Neural cell (in vitro differentiated cells): ENCODE measurements around the gene UVRAG.
"Not testable (repeated sequence)": the region's sequence is repeated elsewhere in the genome, so short reads cannot be mapped to it uniquely, and the experiment has no call there.

Source experiments
- CTCF ChIP-seq: fragments of 450-650 bp; IDR thresholded peaks from 2 replicates; pipeline ENCODE4 v1.5.1; 2014; ENCODE audit warnings: antibody characterized with exemption, mild to moderate bottlenecking, moderate library complexity; ENCODE audit not compliant: poor library complexity, severe bottlenecking
- EP300 ChIP-seq: fragments of 450-650 bp; conservative IDR thresholded peaks from 2 replicates; pipeline ENCODE4 v1.6.1; 2014; ENCODE audit warnings: antibody characterized with exemption, mild to moderate bottlenecking, moderate library complexity; ENCODE audit not compliant: poor library complexity, severe bottlenecking
- EZH2 ChIP-seq: fragments of 200-600, 300-800 bp; shearing (Covaris generic), sonication (generic); IDR thresholded peaks from 2 replicates; pipeline ENCODE4 v1.6.1; 2014; ENCODE audit warnings: antibody characterized with exemption, low read length, borderline replicate concordance, mild to moderate bottlenecking; ENCODE audit not compliant: insufficient read depth, poor library complexity, severe bottlenecking
- MXI1 ChIP-seq: fragments of 450-650 bp; conservative IDR thresholded peaks from 2 replicates; pipeline ENCODE4 v1.6.1; 2014; ENCODE audit warnings: antibody characterized with exemption, mild to moderate bottlenecking; ENCODE audit not compliant: poor library complexity, severe bottlenecking
- POLR2AphosphoS5 ChIP-seq: IDR thresholded peaks from 2 replicates; pipeline ENCODE4 v1.6.1; 2012
- REST ChIP-seq: IDR thresholded peaks from 2 replicates; pipeline ENCODE4 v1.6.1; 2012; ENCODE audit warnings: borderline replicate concordance
- SMC3 ChIP-seq: fragments of 450-650 bp; conservative IDR thresholded peaks from 2 replicates; pipeline ENCODE4 v1.6.1; 2014; ENCODE audit warnings: antibody characterized with exemption, mild to moderate bottlenecking, moderate library complexity; ENCODE audit not compliant: poor library complexity
- TAF1 ChIP-seq: IDR thresholded peaks from 2 replicates; pipeline ENCODE4 v1.6.1; 2012; ENCODE audit warnings: low read depth

DNA sequence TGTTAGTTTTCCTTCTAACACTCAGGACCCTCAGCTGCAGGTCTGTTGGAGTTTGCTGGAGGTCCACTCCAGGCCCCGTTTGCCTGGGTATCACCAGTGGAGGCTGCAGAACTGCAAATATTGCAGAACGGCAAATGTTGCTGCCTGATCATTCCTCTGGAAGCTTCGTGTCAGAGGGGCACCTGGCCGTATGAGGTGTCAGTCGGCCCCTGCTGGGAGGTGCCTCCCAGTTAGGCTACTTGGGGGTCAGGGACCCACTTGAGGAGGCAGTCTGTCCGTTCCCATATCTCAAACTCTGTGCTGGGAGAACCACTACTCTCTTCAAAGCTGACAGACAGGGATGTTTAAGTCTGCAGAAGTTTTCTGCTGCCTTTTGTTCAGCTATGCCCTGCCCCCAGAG lies 164.1 kb downstream of the UVRAG start:
- not testable (repeated sequence) for TF ChIP-seq SMC3, CTCF, POLR2AphosphoS5, TAF1, EZH2, REST, EP300, MXI1
